ENCODE measurements around the gene DUT. TPM values are rescaled to one million over a fixed set of nuclear protein-coding genes. Genes with fewer than 3 reads are reported as not detected.

The DUT gene
- polyA plus RNA-seq, 1 donor from 2014 or later = 147 TPM

Other genes starting within 250 kb of the DUT start
- not detected for gene SLC24A5, start 210.4 kb upstream of the DUT start, polyA plus RNA-seq
- gene MYEF2, start 153.1 kb upstream of the DUT start, polyA plus RNA-seq = 6.2 TPM
- gene CTXN2, start 139.8 kb upstream of the DUT start, polyA plus RNA-seq = not detected
- gene SLC12A1, start 125.1 kb upstream of the DUT start, polyA plus RNA-seq = not detected